ENCODE data around the gene EIF3I.
A peak's percentile ranks its signal among the peaks of the same experiment; 100 is the strongest.

EIF3I gene

GRCh38 chr1:32239790-32240139 lies 17.6 kb downstream of the EIF3I start:
- no peak overlapping the region for H3K27ac ChIP-seq (ENCODE audit: low read depth, low read length)
- H3K27me3 ChIP-seq (ENCODE audit: insufficient read depth, low read length), result no peaks in the 10 kb centered on the region
- no peak overlapping the region for H2BK12ac ChIP-seq (ENCODE audit: low read length)
- no peak overlapping the region for H2BK5ac ChIP-seq (ENCODE audit: low read depth, low read length, poor library complexity)
- H3K36me3 ChIP-seq (ENCODE audit: control insufficient read depth in 1 of 2, insufficient read depth in 2 of 2, low read length in 2 of 2), result no peaks in the 10 kb centered on the region
- peak overlapping the region; percentile 37 for H3K18ac ChIP-seq (ENCODE audit: low read length)
- peaks cover 2 to 18% of the 10 kb centered on the region in 2 experiments for H3K4me1 ChIP-seq (ENCODE audit: control insufficient read depth in 1 of 2, insufficient read depth in 2 of 2, low read length in 2 of 2)
- H3K79me1 ChIP-seq (ENCODE audit: low read length), result no peaks in the 10 kb centered on the region
- H4K12ac ChIP-seq (ENCODE audit: low read depth, low read length), result peak overlapping the region; percentile 66
- H4K91ac ChIP-seq (ENCODE audit: low read depth, low read length), result no peak overlapping the region
- H3K23ac ChIP-seq (ENCODE audit: low read length), result no peak overlapping the region
- no peak for DNase-seq
- H3K4me3 ChIP-seq (ENCODE audit: low read depth, low read length), result peak overlapping the region; percentile 31
- no peaks in the 10 kb centered on the region for H3K9me3 ChIP-seq (ENCODE audit: insufficient read depth, low read depth, low read length)
- H3K79me2 ChIP-seq (ENCODE audit: control insufficient read depth, insufficient read depth, low read length, poor library complexity), result no peaks in the 10 kb centered on the region
- no peak overlapping the region for H2AK5ac ChIP-seq (ENCODE audit: low read length)
- peak overlapping the region; percentile 99 for H3K4me2 ChIP-seq (ENCODE audit: low read length)
- no CpG with 5 or more reads among the region's 20 CpGs for WGBS (ENCODE audit: extremely low coverage, insufficient coverage, insufficient read length)
- peak overlapping the region; percentile 17 for H3K4ac ChIP-seq (ENCODE audit: low read depth, low read length)
- H4K8ac ChIP-seq (ENCODE audit: low read depth, low read length), result peak overlapping the region; percentile 13
- peak overlapping the region; percentile 64 for H3K14ac ChIP-seq (ENCODE audit: low read length)
- H3K9ac ChIP-seq (ENCODE audit: low read length), result no peak overlapping the region
- H2AFZ ChIP-seq (ENCODE audit: insufficient read depth, low read length, poor library complexity), result peak overlapping the region; percentile 88
- no peak overlapping the region for H2BK120ac ChIP-seq (ENCODE audit: insufficient read depth, low read length, poor library complexity)

GRCh38 chr1:32240140-32240951 lies 18.1 kb downstream of the EIF3I start:
- H4K8ac ChIP-seq (ENCODE audit: low read depth, low read length), result peak overlapping the region; percentile 34
- H4K91ac ChIP-seq (ENCODE audit: low read depth, low read length), result peak overlapping the region; percentile 13
- no peaks in the 10 kb centered on the region for H3K9me3 ChIP-seq (ENCODE audit: insufficient read depth, low read depth, low read length)
- peak overlapping the region; percentile 17 for H3K4ac ChIP-seq (ENCODE audit: low read depth, low read length)
- H3K4me3 ChIP-seq (ENCODE audit: low read depth, low read length), result peak overlapping the region; percentile 77
- H3K79me1 ChIP-seq (ENCODE audit: low read length), result no peaks in the 10 kb centered on the region
- H2AK5ac ChIP-seq (ENCODE audit: low read length), result no peak overlapping the region
- no peaks in the 10 kb centered on the region for H3K79me2 ChIP-seq (ENCODE audit: control insufficient read depth, insufficient read depth, low read length, poor library complexity)
- peak overlapping the region; percentile 64 for H3K14ac ChIP-seq (ENCODE audit: low read length)
- no peaks in the 10 kb centered on the region for H3K27me3 ChIP-seq (ENCODE audit: insufficient read depth, low read length)
- H2BK120ac ChIP-seq (ENCODE audit: insufficient read depth, low read length, poor library complexity), result no peak overlapping the region
- H3K18ac ChIP-seq (ENCODE audit: low read length), result peak overlapping the region; percentile 37
- H3K27ac ChIP-seq (ENCODE audit: low read depth, low read length), result no peak overlapping the region
- WGBS (ENCODE audit: extremely low coverage, insufficient coverage, insufficient read length), result no CpG with 5 or more reads among the region's 62 CpGs
- H4K12ac ChIP-seq (ENCODE audit: low read depth, low read length), result peak overlapping the region; percentile 66
- H3K23ac ChIP-seq (ENCODE audit: low read length), result no peak overlapping the region
- peak overlapping the region; percentile 99 for H3K4me2 ChIP-seq (ENCODE audit: low read length)
- no peak overlapping the region for H2BK5ac ChIP-seq (ENCODE audit: low read depth, low read length, poor library complexity)
- H3K9ac ChIP-seq (ENCODE audit: low read length), result peak overlapping the region; percentile 70
- peaks cover 2 to 18% of the 10 kb centered on the region in 2 experiments for H3K4me1 ChIP-seq (ENCODE audit: control insufficient read depth in 1 of 2, insufficient read depth in 2 of 2, low read length in 2 of 2)
- H2BK12ac ChIP-seq (ENCODE audit: low read length), result no peak overlapping the region
- DNase-seq, result peak; percentile 79 to 89
- H2AFZ ChIP-seq (ENCODE audit: insufficient read depth, low read length, poor library complexity), result peak overlapping the region; percentile 88
- H3K36me3 ChIP-seq (ENCODE audit: control insufficient read depth in 1 of 2, insufficient read depth in 2 of 2, low read length in 2 of 2), result no peaks in the 10 kb centered on the region

- H3K4ac ChIP-seq (ENCODE audit: low read depth, low read length), result no peak overlapping the region
- no peak overlapping the region for H3K9ac ChIP-seq (ENCODE audit: low read length)
- H3K4me3 ChIP-seq (ENCODE audit: low read depth, low read length), result peak overlapping the region; percentile 77
- H2AK5ac ChIP-seq (ENCODE audit: low read length), result no peak overlapping the region
- H2AFZ ChIP-seq (ENCODE audit: insufficient read depth, low read length, poor library complexity), result no peak overlapping the region
- H2BK5ac ChIP-seq (ENCODE audit: low read depth, low read length, poor library complexity), result no peak overlapping the region
- WGBS (ENCODE audit: extremely low coverage, insufficient coverage, insufficient read length), result no CpG with 5 or more reads among the region's 55 CpGs
- no peak overlapping the region for H3K27ac ChIP-seq (ENCODE audit: low read depth, low read length)
- no peaks in the 10 kb centered on the region for H3K79me2 ChIP-seq (ENCODE audit: control insufficient read depth, insufficient read depth, low read length, poor library complexity)
- no peak overlapping the region for H4K91ac ChIP-seq (ENCODE audit: low read depth, low read length)
- H3K18ac ChIP-seq (ENCODE audit: low read length), result peak overlapping the region; percentile 13
- H3K4me1 ChIP-seq (ENCODE audit: control insufficient read depth in 1 of 2, insufficient read depth in 2 of 2, low read length in 2 of 2), result peaks cover 2 to 15% of the 10 kb centered on the region in 2 experiments
- peak overlapping the region; percentile 99 for H3K4me2 ChIP-seq (ENCODE audit: low read length)
- H3K23ac ChIP-seq (ENCODE audit: low read length), result no peak overlapping the region
- H3K14ac ChIP-seq (ENCODE audit: low read length), result peak overlapping the region; percentile 40
- no peaks in the 10 kb centered on the region for H3K79me1 ChIP-seq (ENCODE audit: low read length)
- H2BK12ac ChIP-seq (ENCODE audit: low read length), result no peak overlapping the region
- no peaks in the 10 kb centered on the region for H3K36me3 ChIP-seq (ENCODE audit: control insufficient read depth in 1 of 2, insufficient read depth in 2 of 2, low read length in 2 of 2)
- H2BK120ac ChIP-seq (ENCODE audit: insufficient read depth, low read length, poor library complexity), result no peak overlapping the region
- H3K9me3 ChIP-seq (ENCODE audit: insufficient read depth, low read depth, low read length), result no peaks in the 10 kb centered on the region
- DNase-seq, result peak; percentile 97 to 98
- H3K27me3 ChIP-seq (ENCODE audit: insufficient read depth, low read length), result no peaks in the 10 kb centered on the region
- H4K8ac ChIP-seq (ENCODE audit: low read depth, low read length), result peak overlapping the region; percentile 34
- no peak overlapping the region for H4K12ac ChIP-seq (ENCODE audit: low read depth, low read length)
Observed at GRCh38 chr1:32241001-32241763, 19.0 kb downstream of the EIF3I start.

GRCh38 chr1:32242341-32242851 lies 20.2 kb downstream of the EIF3I start:
- Histone ChIP-seq H3K14ac (ENCODE audit: low read length) (no peak overlapping the region), H3K4me1 (ENCODE audit: control insufficient read depth in 1 of 2, insufficient read depth in 2 of 2, low read length in 2 of 2) (peaks cover 2 to 15% of the 10 kb centered on the region in 2 experiments), H3K4me2 (ENCODE audit: low read length) (peak overlapping the region; percentile 19), H3K23ac (ENCODE audit: low read length) (no peak overlapping the region), H3K18ac (ENCODE audit: low read length) (no peak overlapping the region), H3K27ac (ENCODE audit: low read depth, low read length) (no peak overlapping the region), H2AFZ (ENCODE audit: insufficient read depth, low read length, poor library complexity) (no peak overlapping the region), H3K79me2 (ENCODE audit: control insufficient read depth, insufficient read depth, low read length, poor library complexity) (no peaks in the 10 kb centered on the region), H2BK120ac (ENCODE audit: insufficient read depth, low read length, poor library complexity) (no peak overlapping the region), H3K36me3 (ENCODE audit: control insufficient read depth in 1 of 2, insufficient read depth in 2 of 2, low read length in 2 of 2) (no peaks in the 10 kb centered on the region), H2BK5ac (ENCODE audit: low read depth, low read length, poor library complexity) (no peak overlapping the region), H2AK5ac (ENCODE audit: low read length) (no peak overlapping the region), H3K79me1 (ENCODE audit: low read length) (no peaks in the 10 kb centered on the region), H3K27me3 (ENCODE audit: insufficient read depth, low read length) (no peaks in the 10 kb centered on the region), H4K8ac (ENCODE audit: low read depth, low read length) (no peak overlapping the region), H3K9ac (ENCODE audit: low read length) (no peak overlapping the region), H3K9me3 (ENCODE audit: insufficient read depth, low read depth, low read length) (no peaks in the 10 kb centered on the region), H4K12ac (ENCODE audit: low read depth, low read length) (no peak overlapping the region), H3K4ac (ENCODE audit: low read depth, low read length) (no peak overlapping the region), H4K91ac (ENCODE audit: low read depth, low read length) (no peak overlapping the region), H2BK12ac (ENCODE audit: low read length) (no peak overlapping the region), H3K4me3 (ENCODE audit: low read depth, low read length) (no peak overlapping the region)
- WGBS (ENCODE audit: extremely low coverage, insufficient coverage, insufficient read length), result no CpG with 5 or more reads among the region's 7 CpGs
- peak in 1 of 2 donors; percentile 32 for DNase-seq

Measured in trophoblast cell (in vitro differentiated cells and primary cell).